ENCODE results near the gene ABRAXAS1. TPM values are rescaled to one million over a fixed set of nuclear protein-coding genes. Genes with fewer than 3 reads are reported as not detected.

Gene ABRAXAS1
- total RNA-seq, 2 donors from 2014 or later: 16.6 to 17.6 TPM

- no peaks in the 10 kb centered on the region for H3K9me3 ChIP-seq (ENCODE audit: control insufficient read depth, low read length, poor library complexity, severe bottlenecking)
- DNase-seq: no peak
- H3K27ac Mint-ChIP-seq: no peak overlapping the region
- peak; percentile 79 for ATAC-seq
- H3K27me3 Mint-ChIP-seq: no peaks in the 10 kb centered on the region
- H3K36me3 Mint-ChIP-seq (ENCODE audit: low read depth): no peaks in the 10 kb centered on the region
- H3K4me3 Mint-ChIP-seq: no peak overlapping the region
- H3K4me1 Mint-ChIP-seq: peaks cover 6% of the 10 kb centered on the region
These were observed 6.1 kb upstream of the ABRAXAS1 start for GRCh38 chr4:83490876-83491450.

DNA sequence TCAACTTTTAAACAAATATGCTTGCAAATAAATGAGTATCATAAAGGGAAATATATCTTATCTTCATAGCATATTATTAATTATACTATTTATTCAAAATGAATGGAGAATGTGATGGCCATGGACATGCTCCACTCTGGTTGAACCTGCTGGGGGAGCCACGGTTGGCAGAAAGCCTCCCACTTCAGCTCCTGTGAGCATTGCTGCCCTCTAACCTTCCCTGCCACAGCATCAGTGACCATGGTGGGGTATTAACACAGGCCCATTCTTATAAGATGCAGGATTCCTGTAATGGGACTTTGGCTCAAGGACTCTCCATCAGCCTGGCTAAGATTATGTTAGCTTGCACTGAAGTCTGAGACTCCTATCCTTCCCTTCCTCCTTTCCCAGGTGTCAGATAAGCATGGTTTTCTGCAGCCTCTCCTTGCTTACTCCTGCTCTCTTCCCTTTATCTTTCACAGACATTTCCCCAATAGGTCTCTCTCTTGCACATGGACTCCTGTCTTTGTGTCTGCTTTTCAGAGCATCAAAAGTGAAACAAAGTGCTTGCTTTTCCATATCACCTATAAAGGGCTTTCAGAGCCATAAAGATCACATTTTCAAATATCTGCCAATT is 4.9 kb upstream of the ABRAXAS1 start:
- Mint-ChIP-seq H3K36me3 (ENCODE audit: low read depth) (no peaks in the 10 kb centered on the region), H3K4me3 (no peak overlapping the region), H3K27me3 (no peaks in the 10 kb centered on the region), H3K27ac (no peak overlapping the region), H3K4me1 (peaks cover 8% of the 10 kb centered on the region)
- H3K9me3 ChIP-seq (ENCODE audit: control insufficient read depth, low read length, poor library complexity, severe bottlenecking): no peaks in the 10 kb centered on the region
- DNase-seq (no peak), ATAC-seq (no peak)

DNA sequence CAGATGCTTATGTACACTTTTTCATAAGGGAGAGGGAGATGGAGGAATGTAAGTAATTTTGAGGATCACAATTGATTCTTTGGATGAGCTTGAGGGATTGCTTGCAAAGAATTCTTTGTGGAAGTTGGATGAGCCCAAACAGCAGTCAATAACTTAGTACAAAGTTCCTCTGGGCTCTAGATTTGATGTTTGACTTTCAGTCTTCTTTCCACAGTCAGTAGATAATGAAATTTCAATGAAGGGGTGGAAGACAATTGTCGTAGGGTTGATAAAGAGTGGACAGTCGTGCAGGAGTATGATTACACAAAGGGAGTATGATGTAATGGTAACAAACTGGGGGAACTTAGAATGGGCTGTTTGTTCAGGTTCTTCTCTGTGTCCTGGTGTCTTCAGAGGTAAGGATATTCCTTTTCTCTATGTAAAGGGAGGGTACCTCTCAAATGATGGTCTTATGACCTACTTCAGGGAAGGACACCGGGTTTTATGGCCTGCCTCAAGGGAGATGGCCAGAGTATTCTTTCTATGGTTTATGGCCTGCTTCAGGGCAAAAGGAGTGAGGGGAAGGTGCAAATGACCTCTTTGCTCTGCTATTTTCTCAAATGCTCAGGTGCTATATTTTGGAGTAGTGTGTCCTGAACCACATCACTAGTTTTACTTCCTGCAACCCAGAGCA is 1.7 kb upstream of the ABRAXAS1 start:
- Mint-ChIP-seq H3K27ac (peak overlapping the region; percentile 67), H3K4me1 (peaks cover 21% of the 10 kb centered on the region), H3K27me3 (no peaks in the 10 kb centered on the region), H3K4me3 (no peak overlapping the region), H3K36me3 (ENCODE audit: low read depth) (no peaks in the 10 kb centered on the region)
- ATAC-seq (no peak), DNase-seq (no peak)
- no peaks in the 10 kb centered on the region for H3K9me3 ChIP-seq (ENCODE audit: control insufficient read depth, low read length, poor library complexity, severe bottlenecking)

DNA sequence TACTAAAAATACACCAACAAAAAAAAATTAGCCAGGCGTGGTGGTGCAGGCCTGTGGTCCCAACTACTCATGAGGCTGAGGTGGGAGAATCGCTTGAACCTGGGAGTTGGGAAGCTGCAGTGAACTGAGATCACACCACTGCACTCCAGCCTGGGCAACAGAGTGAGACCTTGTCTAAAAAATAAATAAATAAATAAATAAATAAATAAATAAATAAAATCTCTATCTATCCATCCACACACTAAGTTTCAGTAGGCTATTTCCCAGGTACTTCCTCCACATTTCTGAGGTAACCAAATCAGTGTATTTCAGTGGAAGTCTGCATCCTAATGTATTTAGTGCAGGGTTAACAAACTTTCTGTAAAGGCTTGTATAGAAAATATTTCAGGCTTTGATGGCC is 10.9 kb downstream of the ABRAXAS1 start:
- H3K4me3 Mint-ChIP-seq: no peak overlapping the region
- H3K4me1 Mint-ChIP-seq: no peaks in the 10 kb centered on the region
- no peaks in the 10 kb centered on the region for H3K9me3 ChIP-seq (ENCODE audit: control insufficient read depth, low read length, poor library complexity, severe bottlenecking)
- ATAC-seq: no peak
- H3K27me3 Mint-ChIP-seq: no peaks in the 10 kb centered on the region
- no peak for DNase-seq
- H3K36me3 Mint-ChIP-seq (ENCODE audit: low read depth): no peaks in the 10 kb centered on the region
- H3K27ac Mint-ChIP-seq: no peak overlapping the region

- DNase-seq: no peak
- no peak for ATAC-seq
- H3K9me3 ChIP-seq (ENCODE audit: control insufficient read depth, low read length, poor library complexity, severe bottlenecking): no peaks in the 10 kb centered on the region
- Mint-ChIP-seq H3K27me3 (no peaks in the 10 kb centered on the region), H3K4me3 (no peak overlapping the region), H3K4me1 (no peaks in the 10 kb centered on the region), H3K36me3 (ENCODE audit: low read depth) (no peaks in the 10 kb centered on the region), H3K27ac (no peak overlapping the region)
These were observed 11.5 kb downstream of the ABRAXAS1 start for GRCh38 chr4:83473423-83473822.

GRCh38 chr4:83456184-83456501 is 28.8 kb downstream of the ABRAXAS1 start:
- DNase-seq (no peak), ATAC-seq (no peak)
- H3K27ac Mint-ChIP-seq: peak overlapping the region; percentile 100
- H3K27me3 Mint-ChIP-seq: no peaks in the 10 kb centered on the region
- H3K36me3 Mint-ChIP-seq (ENCODE audit: low read depth): peaks cover 6% of the 10 kb centered on the region
- H3K4me1 Mint-ChIP-seq: peaks cover 26% of the 10 kb centered on the region
- H3K4me3 Mint-ChIP-seq: peak overlapping the region; percentile 99
- H3K9me3 ChIP-seq (ENCODE audit: control insufficient read depth, low read length, poor library complexity, severe bottlenecking): no peaks in the 10 kb centered on the region

DNA sequence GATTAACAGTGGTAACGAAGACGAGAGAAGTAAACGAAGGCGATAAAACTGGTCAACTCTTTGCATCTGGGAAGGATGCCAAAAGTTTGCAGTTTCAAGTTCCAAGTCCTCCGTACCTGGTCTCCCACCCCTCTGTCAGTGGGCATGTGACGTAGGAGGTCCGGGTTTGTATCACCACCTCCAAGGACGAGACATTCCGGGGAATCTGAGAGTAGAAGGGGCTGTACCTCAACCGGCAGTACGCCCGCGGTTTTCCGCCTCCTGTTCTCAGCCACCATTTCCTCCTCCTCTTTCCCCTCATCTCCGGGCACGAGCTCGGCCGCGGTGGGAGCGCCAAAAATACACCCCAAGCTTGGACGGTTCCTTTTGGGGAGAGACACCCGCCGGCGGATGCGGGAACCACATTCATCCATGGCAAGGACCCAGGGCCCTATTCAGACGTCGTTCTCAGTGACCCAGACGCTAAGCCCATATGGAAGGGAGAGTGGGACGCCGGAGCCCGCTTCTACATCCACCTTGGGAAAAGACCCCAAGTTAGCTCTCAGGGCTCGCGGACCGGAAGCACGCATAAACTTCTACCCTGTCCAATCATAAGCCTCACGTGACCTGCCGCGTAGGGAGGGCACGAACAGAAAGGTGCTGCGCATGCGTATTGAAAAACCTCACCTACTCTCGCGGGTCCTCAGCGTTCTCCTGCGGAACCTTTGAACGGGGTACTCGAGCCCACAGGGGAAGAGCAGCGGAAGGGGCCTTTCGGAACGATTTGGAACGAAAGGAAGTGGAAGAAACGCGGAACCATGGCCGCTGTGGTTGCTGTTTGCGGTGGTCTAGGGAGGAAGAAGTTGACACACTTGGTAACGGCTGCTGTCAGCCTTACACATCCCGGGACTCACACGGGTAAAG is 29.4 kb downstream of the ABRAXAS1 start, which contains the start of the genes HELQ and MRPS18C:
Gene HELQ, minus strand, starts transcription at position 543 of the 903 bp plus-strand sequence. Its CDS starts 130 bp downstream, at position 413.
Gene MRPS18C, plus strand, starts transcription at position 778 of the 903 bp plus-strand sequence. Its CDS starts 20 bp downstream, at position 798.
- peaks cover 26% of the 10 kb centered on the region for H3K4me1 Mint-ChIP-seq
- peaks cover 6% of the 10 kb centered on the region for H3K36me3 Mint-ChIP-seq (ENCODE audit: low read depth)
- peak; percentile 81 to 91 (median 89) for DNase-seq
- H3K4me3 Mint-ChIP-seq: peak within 1 kb of the TSS; percentile 99
- H3K27me3 Mint-ChIP-seq: no peaks in the 10 kb centered on the region
- ATAC-seq: peak; percentile 90
- H3K27ac Mint-ChIP-seq: peak within 1 kb of the TSS; percentile 100
- no peaks in the 10 kb centered on the region for H3K9me3 ChIP-seq (ENCODE audit: control insufficient read depth, low read length, poor library complexity, severe bottlenecking)

- Mint-ChIP-seq H3K4me1 (peaks cover 26% of the 10 kb centered on the region), H3K36me3 (ENCODE audit: low read depth) (peaks cover 6% of the 10 kb centered on the region)
These were observed 30.2 kb downstream of the ABRAXAS1 start for GRCh38 chr4:83454686-83455085.

DNA sequence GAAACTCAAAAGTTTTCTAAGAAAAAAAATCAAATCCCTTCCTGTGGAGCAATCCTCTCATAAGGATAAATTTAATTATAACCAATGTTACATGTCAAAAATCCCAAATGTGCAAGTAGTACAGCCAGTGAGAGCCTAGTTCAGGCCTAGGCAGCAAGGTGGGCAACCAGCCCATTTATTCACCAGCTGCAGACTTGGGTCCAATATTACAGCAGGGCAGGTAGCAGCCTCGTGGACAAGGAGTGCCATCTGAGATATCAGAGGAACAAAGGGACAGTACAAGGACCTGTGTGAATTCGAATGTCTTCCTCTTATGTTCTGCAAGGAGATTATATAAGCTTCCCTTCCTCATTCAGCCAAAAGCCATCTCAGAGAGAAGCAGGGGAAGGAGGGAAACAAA is 35.9 kb downstream of the ABRAXAS1 start:
- ATAC-seq (no peak), DNase-seq (no peak)
- Mint-ChIP-seq H3K36me3 (ENCODE audit: low read depth) (peaks cover 12% of the 10 kb centered on the region), H3K4me1 (peaks cover 12% of the 10 kb centered on the region), H3K27me3 (no peaks in the 10 kb centered on the region), H3K27ac (peak overlapping the region; percentile 60), H3K4me3 (no peak overlapping the region)
- no peaks in the 10 kb centered on the region for H3K9me3 ChIP-seq (ENCODE audit: control insufficient read depth, low read length, poor library complexity, severe bottlenecking)

More at GRCh38 chr4:83454686-83455085, 30.2 kb downstream of the ABRAXAS1 start:
- Mint-ChIP-seq H3K27me3 (no peaks in the 10 kb centered on the region), H3K4me3 (peak overlapping the region; percentile 99), H3K27ac (peak overlapping the region; percentile 100)
- no peak for ATAC-seq
- no peak for DNase-seq
- H3K9me3 ChIP-seq (ENCODE audit: control insufficient read depth, low read length, poor library complexity, severe bottlenecking): no peaks in the 10 kb centered on the region

DNA sequence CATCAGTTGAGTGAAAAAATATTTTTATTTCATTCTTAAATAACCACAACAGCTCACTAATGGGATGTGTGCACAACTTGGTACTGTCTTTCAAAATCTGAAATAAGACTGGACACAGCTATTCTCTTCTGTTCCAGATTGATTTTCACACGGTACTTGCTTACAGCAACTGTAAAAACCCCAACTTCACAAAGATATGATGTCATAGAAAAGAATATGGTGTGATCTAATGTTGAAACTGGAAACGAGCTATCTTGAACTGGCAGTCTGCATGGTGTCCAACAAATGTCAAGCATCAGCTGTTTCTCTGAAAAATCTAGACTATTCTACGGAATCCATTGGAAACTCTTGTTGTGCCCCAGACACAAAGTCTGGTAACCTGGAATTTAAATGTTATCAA is 44.0 kb downstream of the ABRAXAS1 start:
- H3K27me3 Mint-ChIP-seq: no peaks in the 10 kb centered on the region
- ATAC-seq: no peak
- H3K36me3 Mint-ChIP-seq (ENCODE audit: low read depth): peaks cover 5% of the 10 kb centered on the region
- peaks cover 6% of the 10 kb centered on the region for H3K4me1 Mint-ChIP-seq
- H3K27ac Mint-ChIP-seq: peak overlapping the region; percentile 9
- no peak for DNase-seq
- H3K4me3 Mint-ChIP-seq: no peak overlapping the region
- H3K9me3 ChIP-seq (ENCODE audit: control insufficient read depth, low read length, poor library complexity, severe bottlenecking): no peaks in the 10 kb centered on the region

GRCh38 chr4:83440148-83440814 is 44.6 kb downstream of the ABRAXAS1 start:
- Mint-ChIP-seq H3K4me3 (no peak overlapping the region), H3K36me3 (ENCODE audit: low read depth) (peaks cover 7% of the 10 kb centered on the region), H3K27ac (peak overlapping the region; percentile 9), H3K27me3 (no peaks in the 10 kb centered on the region), H3K4me1 (peaks cover 7% of the 10 kb centered on the region)
- no peak for DNase-seq
- no peak for ATAC-seq
- no peaks in the 10 kb centered on the region for H3K9me3 ChIP-seq (ENCODE audit: control insufficient read depth, low read length, poor library complexity, severe bottlenecking)

GRCh38 chr4:83438719-83439118 is 46.2 kb downstream of the ABRAXAS1 start:
- Mint-ChIP-seq H3K27ac (no peak overlapping the region), H3K36me3 (ENCODE audit: low read depth) (peaks cover 2% of the 10 kb centered on the region), H3K4me1 (peaks cover 7% of the 10 kb centered on the region), H3K27me3 (no peaks in the 10 kb centered on the region), H3K4me3 (no peak overlapping the region)
- ATAC-seq (no peak), DNase-seq (no peak)
- H3K9me3 ChIP-seq (ENCODE audit: control insufficient read depth, low read length, poor library complexity, severe bottlenecking): no peaks in the 10 kb centered on the region

Data from T-helper 17 cell (primary cell).